GM08714 (cell line): ENCODE results near the gene PPARGC1A.

Source experiments
- H3K4me3 ChIP-seq: fragments of 200-500 bp; sonication (Bioruptor generic); 2 replicates; pipeline ENCODE4 v1.5.1; 2014; ENCODE audit warnings: mild to moderate bottlenecking, low read length, inconsistent platforms
- ZNF274 ChIP-seq: IDR thresholded peaks from 2 replicates; pipeline ENCODE4 v1.6.1; 2012; ENCODE audit warnings: mild to moderate bottlenecking, low read depth, low read length

The PPARGC1A gene

GRCh38 chr4:23921447-23921845, 31.6 kb upstream of the PPARGC1A start:
- TF ChIP-seq ZNF274: no peak
- H3K4me3 ChIP-seq: no peak overlapping the region

- TF ChIP-seq ZNF274: no peak
- H3K4me3 ChIP-seq: no peak overlapping the region
Observed at GRCh38 chr4:23920716-23921446, 31.0 kb upstream of the PPARGC1A start.

- no peak overlapping the region for H3K4me3 ChIP-seq
- no peak for TF ChIP-seq ZNF274
Observed at GRCh38 chr4:23920296-23920695, 30.4 kb upstream of the PPARGC1A start.

GRCh38 chr4:23916282-23916681, 26.4 kb upstream of the PPARGC1A start:
- no peak overlapping the region for H3K4me3 ChIP-seq
- TF ChIP-seq ZNF274: no peak

GRCh38 chr4:23915459-23916132, 25.7 kb upstream of the PPARGC1A start:
- H3K4me3 ChIP-seq: no peak overlapping the region
- TF ChIP-seq ZNF274: no peak

- TF ChIP-seq ZNF274: no peak
Observed at GRCh38 chr4:23911675-23912455, 22.0 kb upstream of the PPARGC1A start.

GRCh38 chr4:23909671-23910070, 19.8 kb upstream of the PPARGC1A start:
- no peak overlapping the region for H3K4me3 ChIP-seq
- no peak for TF ChIP-seq ZNF274

More at GRCh38 chr4:23911675-23912455, 22.0 kb upstream of the PPARGC1A start:
- H3K4me3 ChIP-seq: no peak overlapping the region

GRCh38 chr4:23906839-23907238, 17.0 kb upstream of the PPARGC1A start:
- TF ChIP-seq ZNF274: no peak
- no peak overlapping the region for H3K4me3 ChIP-seq

GRCh38 chr4:23904639-23905071, 14.8 kb upstream of the PPARGC1A start:
- TF ChIP-seq ZNF274: no peak
- H3K4me3 ChIP-seq: no peak overlapping the region

GRCh38 chr4:23903859-23904438, 14.1 kb upstream of the PPARGC1A start:
- no peak overlapping the region for H3K4me3 ChIP-seq
- TF ChIP-seq ZNF274: no peak

- no peak for TF ChIP-seq ZNF274
- no peak overlapping the region for H3K4me3 ChIP-seq
Observed at GRCh38 chr4:23902222-23902804, 12.5 kb upstream of the PPARGC1A start.

GRCh38 chr4:23900636-23901035, 10.8 kb upstream of the PPARGC1A start:
- TF ChIP-seq ZNF274: no peak
- no peak overlapping the region for H3K4me3 ChIP-seq

GRCh38 chr4:23899565-23899964, 9.7 kb upstream of the PPARGC1A start:
- no peak overlapping the region for H3K4me3 ChIP-seq
- no peak for TF ChIP-seq ZNF274

- TF ChIP-seq ZNF274: no peak
- H3K4me3 ChIP-seq: no peak overlapping the region
Observed at GRCh38 chr4:23897564-23898109, 7.8 kb upstream of the PPARGC1A start.
